GM19452 (cell line): ENCODE measurements around the gene STAT5B.
"Not testable (repeated sequence)": the region's sequence is repeated elsewhere in the genome, so short reads cannot be mapped to it uniquely, and the experiment has no call there.

Experiments used
- ATAC-seq: cut with Tn5 transposase; IDR thresholded peaks from one replicate; pipeline ENCODE4 v1.9.1; 2021; ENCODE audit not compliant: unreplicated experiment

The STAT5B gene

GRCh38 chr17:42276359-42276608, at the start of gene STAT5B:
STAT5B (minus strand) TSS chr17:42276391; CDS start chr17:42232127, 44,264 bp downstream.
- peak; percentile 59 for ATAC-seq

- ATAC-seq, result no peak
Measured at GRCh38 chr17:42325026-42325425, 48.8 kb upstream of the STAT5B start.

GRCh38 chr17:42323268-42323773, 47.1 kb upstream of the STAT5B start:
- ATAC-seq, result no peak

- no peak for ATAC-seq
Measured at GRCh38 chr17:42322382-42323267, 46.4 kb upstream of the STAT5B start.

- ATAC-seq, result no peak
Measured at GRCh38 chr17:42321555-42321954, 45.4 kb upstream of the STAT5B start.

- ATAC-seq, result not testable (repeated sequence)
Measured at GRCh38 chr17:42317967-42318366, 41.8 kb upstream of the STAT5B start.

GRCh38 chr17:42317266-42317845, 41.2 kb upstream of the STAT5B start:
- ATAC-seq, result no peak

GRCh38 chr17:42316755-42317154, 40.6 kb upstream of the STAT5B start:
- no peak for ATAC-seq

- ATAC-seq, result no peak
Measured at GRCh38 chr17:42315402-42316156, 39.4 kb upstream of the STAT5B start.

GRCh38 chr17:42313773-42314566, 37.8 kb upstream of the STAT5B start:
- no peak for ATAC-seq

GRCh38 chr17:42313389-42313772, 37.2 kb upstream of the STAT5B start:
- ATAC-seq, result no peak

- ATAC-seq, result no peak
Measured at GRCh38 chr17:42312285-42313130, 36.3 kb upstream of the STAT5B start.

GRCh38 chr17:42312035-42312284, 35.8 kb upstream of the STAT5B start:
- no peak for ATAC-seq

GRCh38 chr17:42311240-42312034, 35.2 kb upstream of the STAT5B start:
- no peak for ATAC-seq

GRCh38 chr17:42310787-42311215, 34.6 kb upstream of the STAT5B start:
- ATAC-seq, result no peak

GRCh38 chr17:42309986-42310786, 34.0 kb upstream of the STAT5B start:
- ATAC-seq, result no peak

GRCh38 chr17:42309142-42309541, 33.0 kb upstream of the STAT5B start:
- no peak for ATAC-seq

- no peak for ATAC-seq
Measured at GRCh38 chr17:42308446-42308845, 32.3 kb upstream of the STAT5B start.
